Endodermal cell (in vitro differentiated cells): ENCODE data around the gene TAF5L. TPM values are rescaled to one million over a fixed set of nuclear protein-coding genes. Genes with fewer than 3 reads are reported as not detected.

Experiments used
- DNase-seq: peaks from one replicate; pipeline ENCODE4 v3.0.0-alpha.2; 2017
- H3K27ac ChIP-seq: 2 replicates; pipeline ENCODE4 v1.5.1; 2013; ENCODE audit warnings: mild to moderate bottlenecking, low read depth, low read length, moderate library complexity
- H3K27me3 ChIP-seq: 2 replicates; pipeline ENCODE4 v1.6.1; 2013; ENCODE audit warnings: mild to moderate bottlenecking, low read length, moderate library complexity; ENCODE audit not compliant: insufficient read depth, control insufficient read depth, poor library complexity, severe bottlenecking
- H3K36me3 ChIP-seq: 2 replicates; pipeline ENCODE4 v1.7.0; 2013; ENCODE audit warnings: mild to moderate bottlenecking, low read length, moderate library complexity; ENCODE audit not compliant: control insufficient read depth, insufficient read depth
- H3K4me1 ChIP-seq: one replicate; pipeline ENCODE4 v1.7.0; 2013; ENCODE audit warnings: low read length; ENCODE audit not compliant: control insufficient read depth, insufficient read depth
- H3K4me3 ChIP-seq: 2 replicates; pipeline ENCODE4 v1.5.1; 2013; ENCODE audit warnings: mild to moderate bottlenecking, low read length, moderate library complexity
- H3K9ac ChIP-seq: 2 replicates; pipeline ENCODE4 v1.6.1; 2013; ENCODE audit warnings: mild to moderate bottlenecking, low read length, moderate library complexity; ENCODE audit not compliant: poor library complexity, severe bottlenecking; ENCODE audit errors: extremely low read depth
- H3K9me3 ChIP-seq: 2 replicates; pipeline ENCODE4 v1.6.1; 2013; ENCODE audit warnings: mild to moderate bottlenecking, low read length, moderate library complexity; ENCODE audit not compliant: control insufficient read depth
- H3K27ac Mint-ChIP-seq: 2 replicates; pipeline ENCODE4 v1.8.0; 2020; ENCODE audit warnings: mixed read lengths
- H3K27me3 Mint-ChIP-seq: 2 replicates; pipeline ENCODE4 v1.8.0; 2021; ENCODE audit warnings: mild to moderate bottlenecking, mixed read lengths; ENCODE audit not compliant: insufficient read depth
- H3K36me3 Mint-ChIP-seq: 2 replicates; pipeline ENCODE4 v1.8.0; 2020; ENCODE audit warnings: low read depth, mixed read lengths
- H3K4me1 Mint-ChIP-seq: 2 replicates; pipeline ENCODE4 v1.8.0; 2020; ENCODE audit warnings: mixed read lengths
- H3K4me3 Mint-ChIP-seq: 2 replicates; pipeline ENCODE4 v1.8.0; 2020; ENCODE audit warnings: mild to moderate bottlenecking, moderate library complexity, mixed read lengths
- H3K9me3 Mint-ChIP-seq: 2 replicates; pipeline ENCODE4 v1.8.0; 2020; ENCODE audit warnings: mild to moderate bottlenecking, mixed read lengths
- WGBS, 2 experiments: methylation state at CpG; one replicate each; pipeline versions ENCODE4 v1.1.5 to v1.1.7; 2013; ENCODE audit warnings: missing lambda C conversion rate in 2 of 2, mixed read lengths in 1 of 2; ENCODE audit not compliant: insufficient coverage in 1 of 2, insufficient read length in 1 of 2; 5-methylcytosine and 5-hydroxymethylcytosine counted together
- total RNA-seq, 2 donors: library from RNA; stranded (reverse); fragmentation: NEBNext Ultra II Directional in 1 of 2; extraction: Animal tissue kit (Norgen Biotek cat#: 25700) in 1 of 2; gene quantifications; 2 replicates in 1 of 2; 3 replicates in 1 of 2; pipeline ENCODE4 v1.2.1, GENCODE V29; 2021
- TF ChIP-seq, protein P1 (sequence below): fragments of 200-600 bp; sonication (generic); conservative IDR thresholded peaks from 2 replicates; pipeline ENCODE4 v1.5.0; 2021; ENCODE audit warnings: antibody characterized with exemption, mild to moderate bottlenecking

Gene TAF5L
- total RNA-seq, 2 donors from 2014 or later = 13.1 to 17.7 TPM

DNA sequence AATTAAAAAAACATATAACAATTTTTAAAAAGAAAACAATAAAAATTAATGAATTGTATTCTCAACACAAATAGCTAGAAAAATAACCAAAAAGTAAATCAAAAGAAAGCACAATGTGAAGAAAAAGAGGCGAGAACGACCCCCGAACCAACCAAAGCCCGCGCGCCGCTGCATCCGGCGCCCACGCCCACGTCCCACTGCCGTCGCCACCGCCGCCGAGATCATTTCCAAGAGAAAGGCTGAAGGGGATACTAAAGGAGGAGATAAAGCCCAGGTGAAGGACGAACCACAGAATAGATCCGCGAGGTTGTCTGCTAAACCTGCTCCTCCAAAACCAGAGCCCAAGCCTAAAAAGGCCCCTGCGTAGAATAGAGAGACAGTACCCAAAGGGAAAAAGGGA lies 55.6 kb downstream of the TAF5L start:
- Histone ChIP-seq H3K9ac (no peak overlapping the region), H3K4me1 (no peaks in the 10 kb centered on the region), H3K9me3 (no peaks in the 10 kb centered on the region), H3K36me3 (no peaks in the 10 kb centered on the region), H3K4me3 (no peak overlapping the region), H3K27ac (no peak overlapping the region), H3K27me3 (no peaks in the 10 kb centered on the region)
- no peaks in the 10 kb centered on the region for H3K36me3 Mint-ChIP-seq
- WGBS, 2 experiments = 87 to 89% methylated on average over 3 to 20 of the region's 20 CpGs
- no peak overlapping the region for H3K4me3 Mint-ChIP-seq
- DNase-seq = no peak
- H3K27me3 Mint-ChIP-seq = no peaks in the 10 kb centered on the region
- no peak overlapping the region for H3K27ac Mint-ChIP-seq
- H3K9me3 Mint-ChIP-seq = no peaks in the 10 kb centered on the region
- TF ChIP-seq, protein P1, sequence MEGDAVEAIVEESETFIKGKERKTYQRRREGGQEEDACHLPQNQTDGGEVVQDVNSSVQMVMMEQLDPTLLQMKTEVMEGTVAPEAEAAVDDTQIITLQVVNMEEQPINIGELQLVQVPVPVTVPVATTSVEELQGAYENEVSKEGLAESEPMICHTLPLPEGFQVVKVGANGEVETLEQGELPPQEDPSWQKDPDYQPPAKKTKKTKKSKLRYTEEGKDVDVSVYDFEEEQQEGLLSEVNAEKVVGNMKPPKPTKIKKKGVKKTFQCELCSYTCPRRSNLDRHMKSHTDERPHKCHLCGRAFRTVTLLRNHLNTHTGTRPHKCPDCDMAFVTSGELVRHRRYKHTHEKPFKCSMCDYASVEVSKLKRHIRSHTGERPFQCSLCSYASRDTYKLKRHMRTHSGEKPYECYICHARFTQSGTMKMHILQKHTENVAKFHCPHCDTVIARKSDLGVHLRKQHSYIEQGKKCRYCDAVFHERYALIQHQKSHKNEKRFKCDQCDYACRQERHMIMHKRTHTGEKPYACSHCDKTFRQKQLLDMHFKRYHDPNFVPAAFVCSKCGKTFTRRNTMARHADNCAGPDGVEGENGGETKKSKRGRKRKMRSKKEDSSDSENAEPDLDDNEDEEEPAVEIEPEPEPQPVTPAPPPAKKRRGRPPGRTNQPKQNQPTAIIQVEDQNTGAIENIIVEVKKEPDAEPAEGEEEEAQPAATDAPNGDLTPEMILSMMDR = no peak
- H3K4me1 Mint-ChIP-seq = no peaks in the 10 kb centered on the region

DNA sequence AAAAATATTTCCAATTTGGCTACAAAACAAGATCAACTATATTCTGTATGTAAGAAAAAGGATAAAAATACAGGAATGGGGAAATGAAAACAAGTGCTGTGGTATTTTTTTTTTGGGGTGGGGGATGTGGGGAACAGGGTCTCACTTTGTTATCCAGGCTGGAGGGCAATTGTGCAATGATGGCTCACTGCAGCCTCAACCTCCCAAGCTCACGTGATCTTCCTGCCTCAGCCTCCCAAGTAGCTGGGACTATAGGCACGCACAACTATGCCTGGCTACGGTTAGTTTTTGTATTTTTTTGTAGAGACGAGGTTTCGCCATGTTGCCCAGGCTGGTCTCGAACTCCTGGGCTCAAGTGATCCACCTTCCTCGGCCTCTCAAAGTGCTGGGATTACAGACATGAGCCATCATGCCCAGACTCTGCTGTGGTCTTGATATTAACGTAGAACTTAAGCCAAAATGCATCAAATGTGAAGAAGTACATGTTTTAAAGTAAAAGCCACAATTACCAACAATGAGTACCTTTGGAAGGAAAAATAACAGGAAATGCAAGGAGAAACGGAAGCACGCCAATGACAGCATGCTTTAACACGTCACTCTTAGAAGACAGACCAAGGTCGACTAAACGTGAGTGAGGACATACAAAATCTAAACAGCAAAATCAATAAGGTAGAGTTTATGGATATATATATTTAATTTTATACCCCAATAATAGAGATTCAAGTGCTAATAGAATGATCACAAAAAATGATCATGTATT lies 58.6 kb downstream of the TAF5L start:
- Histone ChIP-seq H3K27me3 (no peaks in the 10 kb centered on the region), H3K9me3 (no peaks in the 10 kb centered on the region), H3K4me1 (no peaks in the 10 kb centered on the region), H3K36me3 (no peaks in the 10 kb centered on the region), H3K4me3 (no peak overlapping the region), H3K27ac (no peak overlapping the region), H3K9ac (no peak overlapping the region)
- H3K27ac Mint-ChIP-seq = no peak overlapping the region
- H3K27me3 Mint-ChIP-seq = no peaks in the 10 kb centered on the region
- H3K36me3 Mint-ChIP-seq = no peaks in the 10 kb centered on the region
- TF ChIP-seq, protein P1 = no peak
- H3K4me3 Mint-ChIP-seq = no peak overlapping the region
- H3K9me3 Mint-ChIP-seq = no peaks in the 10 kb centered on the region
- 88 to 93% methylated on average over 9 to 12 of the region's 13 CpGs for WGBS, 2 experiments
- no peak for DNase-seq
- peaks cover 8% of the 10 kb centered on the region for H3K4me1 Mint-ChIP-seq

DNA sequence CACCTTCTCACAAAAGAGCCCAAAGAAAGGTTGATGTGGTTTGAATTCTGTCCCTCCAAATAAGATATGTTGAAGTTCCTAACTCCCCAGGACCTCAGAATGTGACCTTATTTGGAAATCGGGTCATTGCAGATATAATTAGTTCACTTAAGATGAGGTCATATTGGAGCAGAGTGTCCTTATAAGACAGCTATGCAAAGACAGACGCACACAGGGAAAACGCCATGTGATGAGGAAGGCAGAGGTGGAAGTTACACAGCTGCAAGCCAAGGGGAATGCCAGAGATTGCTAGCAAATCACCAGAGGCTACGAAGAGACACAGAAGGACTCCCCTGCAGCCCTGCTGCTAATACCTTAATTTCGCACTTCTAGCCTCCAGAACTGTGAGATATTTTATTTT lies 62.2 kb downstream of the TAF5L start:
- no peak overlapping the region for H3K27ac ChIP-seq
- Mint-ChIP-seq H3K4me1 (peaks cover 8% of the 10 kb centered on the region), H3K27ac (no peak overlapping the region), H3K9me3 (no peaks in the 10 kb centered on the region), H3K27me3 (no peaks in the 10 kb centered on the region), H3K36me3 (no peaks in the 10 kb centered on the region), H3K4me3 (no peak overlapping the region)
- no peak overlapping the region for H3K9ac ChIP-seq
- DNase-seq = no peak
- TF ChIP-seq, protein P1 = no peak
- no peaks in the 10 kb centered on the region for H3K36me3 ChIP-seq
- WGBS, 2 experiments = 72 to 84% methylated on average over 3 to 4 of the region's 5 CpGs
- no peaks in the 10 kb centered on the region for H3K27me3 ChIP-seq
- no peaks in the 10 kb centered on the region for H3K9me3 ChIP-seq
- no peaks in the 10 kb centered on the region for H3K4me1 ChIP-seq
- no peak overlapping the region for H3K4me3 ChIP-seq
